Stimulated activated CD4-positive, alpha-beta T cell treated with anti-CD3 and anti-CD28 coated beads, TNF-alpha, amount 100 ng/mL, for 24 hours (primary cell): ENCODE data around the gene PDZRN3.

ENCODE experiments used
- DNase-seq, 3 experiments: peaks; one replicate each; pipeline ENCODE4 v3.0.0-alpha.2; 2020; ENCODE audit warnings: low read depth in 3 of 3

Gene PDZRN3

GRCh38 chr3:73624821-73625665 lies at the start of gene PDZRN3:
Gene PDZRN3 (minus strand): TSS chr3:73624941.
- DNase-seq: no peak

- no peak for DNase-seq
These were observed 49.5 kb upstream of the PDZRN3 start for GRCh38 chr3:73674280-73674679.

GRCh38 chr3:73669260-73669659 lies 44.5 kb upstream of the PDZRN3 start:
- no peak for DNase-seq

DNA sequence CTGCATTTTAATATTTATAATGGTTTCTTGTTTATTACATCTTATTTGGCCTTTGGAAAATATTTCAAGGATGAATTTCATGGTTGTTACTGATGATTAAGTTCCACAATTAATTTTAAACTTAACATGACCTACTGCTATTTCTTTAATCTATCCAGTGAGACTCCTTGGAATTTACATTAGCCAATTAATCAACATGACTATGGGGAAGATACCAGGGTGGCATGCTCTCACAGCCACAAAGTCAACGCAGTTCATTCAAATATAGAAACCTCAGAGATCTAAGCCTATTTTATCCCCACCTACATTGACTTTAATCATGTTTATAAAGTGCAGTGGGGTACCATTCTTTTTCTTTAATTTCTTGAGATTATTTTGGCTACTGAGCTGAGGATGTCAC lies 43.6 kb upstream of the PDZRN3 start:
- no peak for DNase-seq

GRCh38 chr3:73667889-73668288 lies 43.1 kb upstream of the PDZRN3 start:
- no peak for DNase-seq

GRCh38 chr3:73665286-73665685 lies 40.5 kb upstream of the PDZRN3 start:
- no peak for DNase-seq

- DNase-seq: no peak
These were observed 39.6 kb upstream of the PDZRN3 start for GRCh38 chr3:73664389-73664788.

GRCh38 chr3:73663495-73663894 lies 38.8 kb upstream of the PDZRN3 start:
- DNase-seq: no peak

DNA sequence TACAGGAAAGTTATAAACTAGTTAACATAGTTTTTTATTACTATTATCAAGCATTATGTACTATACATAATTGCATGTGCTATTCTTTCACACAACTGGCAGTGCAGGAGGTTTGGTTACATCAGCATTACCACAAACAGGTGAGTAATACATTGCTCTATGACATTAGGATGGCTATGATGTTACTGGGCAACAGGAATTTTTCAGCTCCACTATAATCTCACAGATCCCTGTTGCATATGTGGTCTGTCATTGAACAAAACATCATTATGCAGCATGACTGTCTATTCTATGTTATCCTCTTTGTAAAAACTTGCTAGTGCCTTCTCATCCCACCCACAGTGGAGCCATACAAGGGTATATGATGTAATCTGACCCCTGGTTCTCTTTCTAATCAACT lies 36.5 kb upstream of the PDZRN3 start:
- DNase-seq: no peak

- no peak for DNase-seq
These were observed 33.5 kb upstream of the PDZRN3 start for GRCh38 chr3:73658227-73658626.

DNA sequence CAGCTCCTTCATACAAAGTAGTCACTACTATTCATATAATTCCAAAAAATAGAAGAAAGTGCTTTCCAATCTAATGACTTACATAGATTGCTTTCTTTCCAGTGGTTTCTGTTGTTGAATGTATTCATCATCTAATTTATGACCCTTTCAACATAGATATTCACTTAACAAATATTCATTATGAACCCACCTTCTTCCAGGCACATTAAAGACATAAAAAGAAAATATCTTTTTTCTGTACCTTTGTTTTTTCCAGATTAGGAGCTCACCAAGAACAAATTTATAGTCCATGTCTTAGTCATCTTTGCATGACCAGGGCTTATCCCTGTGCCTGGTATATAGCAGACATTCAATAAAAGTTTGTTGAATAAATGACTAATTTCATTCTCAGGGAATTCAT lies 32.4 kb upstream of the PDZRN3 start:
- DNase-seq: no peak

DNA sequence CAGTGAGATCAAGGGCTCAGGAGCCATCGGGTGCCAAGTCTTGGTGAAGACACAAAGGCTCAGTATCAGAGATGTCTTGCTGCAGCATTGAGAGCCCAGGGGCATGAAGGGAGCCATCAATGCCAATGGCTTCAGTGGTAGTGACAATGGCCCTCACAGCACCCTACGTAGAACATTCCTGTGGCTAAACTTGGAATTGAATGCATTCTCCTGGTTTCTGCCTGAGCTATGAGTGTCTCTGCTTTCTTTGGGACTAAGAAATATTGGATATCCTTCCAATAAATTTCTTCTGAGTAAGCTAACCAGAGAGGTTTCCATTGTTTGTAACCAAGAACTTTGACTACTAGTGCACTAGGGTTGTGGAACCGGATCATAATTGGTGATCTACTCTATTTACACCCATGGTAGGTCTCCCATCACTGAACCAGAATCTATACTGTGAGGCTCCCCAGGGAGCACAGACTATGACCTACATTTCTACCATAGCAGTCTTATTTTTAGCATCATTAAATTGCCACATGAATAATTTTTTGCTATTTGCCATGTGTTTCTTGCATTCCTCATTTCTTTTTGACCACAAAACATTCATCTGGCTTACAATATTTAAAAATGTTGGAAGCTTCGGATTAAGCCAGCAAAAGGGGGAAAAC lies 31.6 kb upstream of the PDZRN3 start:
- DNase-seq: no peak

GRCh38 chr3:73655197-73655596 lies 30.5 kb upstream of the PDZRN3 start:
- DNase-seq: no peak

DNA sequence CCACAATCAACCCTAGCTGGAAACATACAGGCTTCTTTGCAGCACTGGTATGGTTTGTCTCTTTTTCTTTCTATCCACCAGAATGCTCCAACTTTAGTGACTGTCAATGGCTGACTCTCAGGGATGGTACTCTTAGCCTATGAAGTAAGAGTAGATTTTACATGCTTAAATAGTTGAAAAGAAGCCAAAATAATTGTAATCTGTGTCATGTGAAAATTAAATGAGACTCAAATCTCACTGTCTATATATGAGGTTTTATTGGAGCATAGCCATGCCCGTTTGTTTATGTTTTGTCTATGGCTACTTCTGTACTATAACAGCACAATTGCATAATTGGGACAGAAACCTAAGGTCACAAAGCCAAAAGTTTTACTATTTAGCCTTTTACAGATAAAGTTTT lies 29.1 kb upstream of the PDZRN3 start:
- DNase-seq: no peak

DNA sequence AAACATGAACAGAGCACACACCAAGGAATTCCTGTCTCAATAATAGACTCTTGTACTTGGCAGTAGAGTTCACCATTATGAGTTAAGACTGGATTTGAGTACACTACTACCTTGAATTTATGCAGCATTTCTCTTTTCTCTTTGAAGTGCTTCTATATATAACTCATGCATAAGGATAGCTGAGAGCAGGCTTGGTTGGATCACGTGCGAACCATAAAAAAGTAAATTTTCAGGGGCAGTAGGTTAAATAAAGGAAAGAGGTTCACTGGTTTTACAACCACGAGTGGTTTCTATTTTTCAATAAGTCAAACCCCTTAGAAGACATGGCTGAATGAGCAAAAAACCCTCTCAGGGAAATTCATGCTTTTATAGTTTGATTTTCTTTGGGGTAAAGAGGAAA lies 28.6 kb upstream of the PDZRN3 start:
- DNase-seq: no peak

DNA sequence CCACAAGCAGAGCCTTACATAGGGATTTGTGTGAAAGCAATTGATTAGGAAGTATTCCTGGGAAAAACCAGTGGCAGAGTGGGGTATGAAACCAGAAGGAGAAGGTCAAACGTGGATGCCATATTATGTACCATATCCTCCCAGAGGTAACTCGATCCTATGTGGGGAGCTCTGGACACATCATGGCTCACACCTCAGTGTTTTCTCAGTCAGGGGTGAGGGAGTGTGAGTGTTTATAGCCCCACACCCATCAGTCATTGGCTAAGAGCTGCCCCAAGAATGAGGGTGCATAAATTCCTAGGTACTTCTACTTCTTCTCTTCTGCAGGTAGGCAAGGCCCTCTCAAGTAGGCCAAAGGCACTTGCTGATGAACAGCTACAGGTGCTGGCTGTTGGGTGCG lies 28.2 kb upstream of the PDZRN3 start:
- DNase-seq: no peak

- no peak for DNase-seq
These were observed 12.3 kb upstream of the PDZRN3 start for GRCh38 chr3:73637042-73637441.

GRCh38 chr3:73635254-73635653 lies 10.5 kb upstream of the PDZRN3 start:
- DNase-seq: no peak

- no peak for DNase-seq
These were observed 9.2 kb upstream of the PDZRN3 start for GRCh38 chr3:73633916-73634344.

DNA sequence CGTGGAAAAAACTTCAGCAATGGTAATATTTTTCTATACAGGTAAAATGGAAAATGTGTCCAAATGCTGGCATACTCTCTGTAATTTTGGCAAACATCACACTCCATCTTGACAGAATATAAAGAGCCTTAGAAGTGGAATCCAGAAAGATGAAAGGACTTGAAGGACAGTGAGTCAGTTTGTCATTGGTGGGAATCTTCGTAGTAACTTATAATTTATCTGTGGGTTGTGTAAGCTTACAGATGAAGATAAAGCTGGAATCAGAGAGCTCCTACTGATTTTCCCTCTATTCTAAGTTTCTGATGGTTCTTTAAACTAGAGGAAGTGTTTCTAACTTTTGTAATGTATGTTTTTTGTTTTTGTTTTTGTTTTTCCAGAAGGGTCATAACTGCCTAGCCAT lies 8.7 kb upstream of the PDZRN3 start:
- DNase-seq: no peak

DNA sequence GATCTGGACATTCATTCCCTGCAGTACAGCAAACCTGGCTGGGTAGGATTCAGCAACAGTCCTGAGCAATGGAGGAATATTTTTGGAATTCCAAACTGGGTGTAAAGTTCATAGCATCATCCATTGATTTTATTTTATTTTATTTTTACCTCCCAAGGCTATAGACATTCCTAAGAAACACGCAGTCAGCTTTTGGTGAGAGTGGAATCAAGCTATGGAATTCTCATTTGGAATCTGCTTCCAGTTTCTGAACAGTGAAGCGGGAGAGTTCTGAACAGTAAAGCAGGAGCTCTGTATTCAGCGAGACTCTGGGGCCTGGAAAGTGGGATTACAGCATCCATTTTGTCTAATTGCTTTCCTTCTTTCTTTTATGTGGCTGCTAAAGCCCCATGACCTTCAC lies 1.4 kb upstream of the PDZRN3 start:
- no peak for DNase-seq

- no peak for DNase-seq
These were observed 522 bp downstream of the PDZRN3 start for GRCh38 chr3:73624017-73624820.

DNA sequence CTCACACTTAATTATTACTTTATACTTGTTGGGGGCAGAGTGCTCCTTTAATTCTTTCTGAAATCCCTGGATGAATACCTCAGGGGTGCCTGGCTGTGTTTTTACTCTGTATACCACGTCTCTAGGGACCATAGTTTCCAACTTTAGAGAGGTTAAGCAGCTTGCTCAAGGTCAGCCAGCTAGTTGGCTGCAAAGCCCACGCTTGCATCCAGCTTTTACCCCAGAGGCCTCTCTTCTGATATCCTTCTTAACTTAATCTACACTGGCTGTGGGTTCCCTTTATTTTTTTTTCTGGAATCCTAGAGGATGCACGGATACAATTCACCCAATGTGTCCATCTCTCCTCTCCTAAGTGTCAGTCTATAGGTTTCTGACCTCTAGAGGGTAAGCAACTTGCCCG lies 1.4 kb downstream of the PDZRN3 start:
- DNase-seq: no peak
